T-helper 17 cell (primary cell): Measurements from ENCODE around the gene OSMR. TPM values are rescaled to one million over a fixed set of nuclear protein-coding genes. Genes with fewer than 3 reads are reported as not detected.
"Not testable (repeated sequence)": the region's sequence is repeated elsewhere in the genome, so short reads cannot be mapped to it uniquely, and the experiment has no call there.

Experiments used
- ATAC-seq: fragments of 150-1000 bp; cut with Tn5 transposase; 2 replicates; pipeline ENCODE4 v1.10.0; 2021; ENCODE audit warnings: mild to moderate bottlenecking, moderate library complexity
- DNase-seq, 3 donors: peaks; one replicate each; pipeline versions ENCODE4 v3.0.0 to v3.0.0-alpha.2; 2020 to 2021
- H3K9me3 ChIP-seq: one replicate; pipeline ENCODE4 v1.7.0; 2013; ENCODE audit warnings: low read length, mild to moderate bottlenecking; ENCODE audit not compliant: control insufficient read depth, poor library complexity, severe bottlenecking
- H3K27ac Mint-ChIP-seq: one replicate; pipeline ENCODE4 v1.8.0; 2022; ENCODE audit warnings: mild to moderate bottlenecking, moderate library complexity, mixed read lengths
- H3K27me3 Mint-ChIP-seq: one replicate; pipeline ENCODE4 v1.8.0; 2022; ENCODE audit warnings: mixed read lengths
- H3K36me3 Mint-ChIP-seq: one replicate; pipeline ENCODE4 v1.8.0; 2022; ENCODE audit warnings: low read depth, mixed read lengths
- H3K4me1 Mint-ChIP-seq: one replicate; pipeline ENCODE4 v1.8.0; 2022; ENCODE audit warnings: mild to moderate bottlenecking, mixed read lengths
- H3K4me3 Mint-ChIP-seq: one replicate; pipeline ENCODE4 v1.8.0; 2022; ENCODE audit warnings: mild to moderate bottlenecking, moderate library complexity, mixed read lengths
- total RNA-seq, 4 donors: library from RNA in 2 of 4; stranded (reverse) in 2 of 4; gene quantifications; one replicate each; pipeline ENCODE4 v1.2.3 and lab custom pipeline; 2022 to 2026

The OSMR gene
- total RNA-seq, 2 donors from 2014 or later, result not detected

DNA sequence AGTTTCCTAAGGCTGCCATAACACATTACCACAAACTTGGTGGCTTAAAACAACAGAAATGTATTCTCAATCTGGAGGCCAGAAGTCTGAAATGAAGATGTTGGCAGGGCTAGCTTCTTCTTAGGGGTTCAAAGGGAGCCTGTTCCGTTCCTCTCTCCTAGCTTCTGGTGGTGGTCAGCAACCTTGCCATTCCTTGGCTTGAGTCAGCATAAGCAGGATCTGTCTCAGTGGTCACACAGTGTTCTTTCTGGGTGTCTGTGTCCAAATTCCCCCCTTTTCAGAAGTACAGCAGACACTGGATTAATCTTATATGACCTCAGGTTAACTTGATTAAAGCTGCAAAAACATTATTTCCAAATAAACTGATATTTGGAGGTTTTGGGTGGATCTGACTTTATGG is 2.1 kb upstream of the OSMR start:
- Mint-ChIP-seq H3K27me3 (peaks cover 52% of the 10 kb centered on the region), H3K4me1 (peaks cover 5% of the 10 kb centered on the region), H3K36me3 (peaks cover 3% of the 10 kb centered on the region), H3K4me3 (no peak overlapping the region), H3K27ac (no peak overlapping the region)
- DNase-seq (no peak), ATAC-seq (no peak)
- no peaks in the 10 kb centered on the region for H3K9me3 ChIP-seq

DNA sequence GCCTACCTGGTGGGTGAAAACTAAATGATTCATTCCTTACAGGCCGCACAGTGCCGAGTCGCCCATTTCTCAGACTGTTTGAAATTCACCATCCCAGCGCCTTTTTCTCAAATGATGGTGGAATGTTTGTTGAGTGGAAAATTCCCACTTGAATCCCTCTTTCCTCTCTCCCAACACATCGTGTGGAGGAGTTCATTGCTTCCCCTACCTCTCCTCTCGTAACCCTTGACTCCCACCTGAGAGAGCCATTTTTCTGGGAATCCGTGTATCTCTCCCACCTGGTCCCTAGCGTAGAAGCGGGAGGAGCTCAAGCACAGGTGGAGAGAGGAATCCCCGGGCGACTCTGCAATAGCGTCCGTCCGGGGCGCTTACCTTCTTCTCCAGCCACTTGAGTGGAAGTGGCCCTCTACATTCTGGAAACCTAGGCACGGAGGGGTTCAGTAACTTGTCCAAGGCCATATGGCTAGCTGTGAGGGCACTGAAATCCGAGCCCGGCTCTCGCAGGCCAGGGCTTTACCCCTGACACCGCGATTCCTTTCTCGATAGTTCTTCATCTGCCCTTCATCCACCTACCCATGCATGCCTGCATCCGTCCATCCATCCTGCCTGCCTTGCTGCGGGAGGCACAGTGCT is 683 bp downstream of the OSMR start:
- ATAC-seq (no peak), DNase-seq (no peak)
- H3K9me3 ChIP-seq, result no peaks in the 10 kb centered on the region
- Mint-ChIP-seq H3K4me1 (peaks cover 5% of the 10 kb centered on the region), H3K4me3 (peak overlapping the region; percentile 76), H3K27ac (no peak overlapping the region), H3K36me3 (peaks cover 3% of the 10 kb centered on the region), H3K27me3 (peaks cover 46% of the 10 kb centered on the region)

DNA sequence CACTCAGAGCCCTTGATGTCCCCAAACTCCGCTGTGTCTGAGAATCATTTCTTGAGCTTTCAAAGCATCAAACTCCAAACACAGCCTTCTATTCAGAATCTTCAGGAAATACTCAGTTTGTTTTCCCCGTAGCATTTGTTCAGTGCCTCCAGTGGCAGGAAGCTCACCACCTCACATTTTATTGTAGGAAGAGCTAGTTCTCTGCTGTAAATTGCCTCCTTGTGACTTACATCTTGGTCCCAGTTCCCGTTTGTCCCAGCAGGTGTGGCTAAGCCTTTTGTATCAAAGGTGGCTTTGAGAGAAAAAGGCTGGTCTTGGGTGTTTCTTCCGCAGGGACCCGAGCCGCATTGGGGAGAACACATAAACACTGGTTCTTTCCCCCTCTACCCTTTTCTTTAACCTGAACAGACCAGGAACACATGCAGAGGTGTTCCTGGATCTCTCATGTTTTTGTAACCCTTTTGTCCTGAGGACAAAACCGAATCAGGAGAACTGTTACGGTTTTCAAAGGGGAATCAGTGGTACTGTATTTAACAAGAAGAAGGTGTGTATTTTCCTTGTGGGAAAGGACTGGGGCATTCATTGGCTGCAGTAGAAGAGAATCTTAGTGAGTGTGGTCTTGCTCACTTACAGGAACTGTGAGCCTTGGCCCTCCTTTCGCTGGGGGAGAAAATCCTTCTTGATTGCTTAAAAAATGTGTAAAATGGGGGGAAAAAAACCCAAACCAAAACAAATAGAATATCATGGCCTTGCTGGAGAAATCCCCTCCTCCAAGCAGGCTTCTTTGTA is 1.9 kb downstream of the OSMR start:
- Mint-ChIP-seq H3K36me3 (peaks cover 3% of the 10 kb centered on the region), H3K27ac (no peak overlapping the region), H3K27me3 (peaks cover 41% of the 10 kb centered on the region), H3K4me1 (peaks cover 5% of the 10 kb centered on the region), H3K4me3 (no peak overlapping the region)
- H3K9me3 ChIP-seq, result no peaks in the 10 kb centered on the region
- no peak for DNase-seq
- no peak for ATAC-seq

DNA sequence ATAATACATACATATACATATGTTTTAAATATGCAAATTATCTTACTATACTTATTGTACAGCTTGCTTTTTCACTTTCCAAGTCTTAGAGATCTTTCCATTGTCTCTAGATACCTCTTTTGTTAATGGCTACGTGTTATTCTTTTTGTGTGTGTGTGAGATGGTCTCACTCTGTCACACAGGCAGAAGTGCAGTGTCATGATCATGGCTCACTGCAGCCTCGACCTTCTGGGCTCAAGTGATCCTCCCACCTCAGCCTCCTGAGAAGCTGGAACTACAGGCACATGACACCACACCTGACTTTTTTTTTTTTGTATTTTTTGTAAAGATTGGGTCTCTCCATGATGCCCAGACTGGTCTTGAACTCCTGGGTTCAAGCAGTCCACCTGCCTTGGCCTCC is 2.8 kb downstream of the OSMR start:
- Mint-ChIP-seq H3K36me3 (peaks cover 3% of the 10 kb centered on the region), H3K27me3 (peaks cover 40% of the 10 kb centered on the region), H3K27ac (no peak overlapping the region), H3K4me3 (no peak overlapping the region), H3K4me1 (peaks cover 5% of the 10 kb centered on the region)
- no peak for DNase-seq
- ATAC-seq, result no peak
- H3K9me3 ChIP-seq, result no peaks in the 10 kb centered on the region

DNA sequence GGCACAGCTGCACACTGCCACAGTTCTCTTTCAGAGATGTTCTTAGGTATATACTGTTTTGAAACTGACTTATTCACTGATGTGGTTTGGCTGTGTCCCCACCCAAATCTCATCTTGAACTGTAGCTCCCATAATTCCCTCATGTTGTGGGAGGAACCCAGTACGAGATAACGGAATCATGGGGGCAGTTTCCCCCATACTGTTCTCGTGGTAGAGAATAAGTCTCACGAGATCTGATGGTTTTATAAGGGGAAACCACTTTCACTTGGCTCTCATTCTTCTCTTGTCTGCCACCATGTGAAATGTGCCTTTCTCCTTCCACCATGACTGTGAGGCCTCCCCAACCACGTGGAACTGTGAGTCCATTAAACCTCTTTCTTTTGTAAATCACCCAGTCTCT is 5.8 kb downstream of the OSMR start:
- not testable (repeated sequence) for H3K36me3 Mint-ChIP-seq, DNase-seq, H3K27ac Mint-ChIP-seq, H3K4me1 Mint-ChIP-seq, H3K9me3 ChIP-seq, ATAC-seq, H3K4me3 Mint-ChIP-seq
- H3K27me3 Mint-ChIP-seq, result peaks cover 21% of the 10 kb centered on the region

DNA sequence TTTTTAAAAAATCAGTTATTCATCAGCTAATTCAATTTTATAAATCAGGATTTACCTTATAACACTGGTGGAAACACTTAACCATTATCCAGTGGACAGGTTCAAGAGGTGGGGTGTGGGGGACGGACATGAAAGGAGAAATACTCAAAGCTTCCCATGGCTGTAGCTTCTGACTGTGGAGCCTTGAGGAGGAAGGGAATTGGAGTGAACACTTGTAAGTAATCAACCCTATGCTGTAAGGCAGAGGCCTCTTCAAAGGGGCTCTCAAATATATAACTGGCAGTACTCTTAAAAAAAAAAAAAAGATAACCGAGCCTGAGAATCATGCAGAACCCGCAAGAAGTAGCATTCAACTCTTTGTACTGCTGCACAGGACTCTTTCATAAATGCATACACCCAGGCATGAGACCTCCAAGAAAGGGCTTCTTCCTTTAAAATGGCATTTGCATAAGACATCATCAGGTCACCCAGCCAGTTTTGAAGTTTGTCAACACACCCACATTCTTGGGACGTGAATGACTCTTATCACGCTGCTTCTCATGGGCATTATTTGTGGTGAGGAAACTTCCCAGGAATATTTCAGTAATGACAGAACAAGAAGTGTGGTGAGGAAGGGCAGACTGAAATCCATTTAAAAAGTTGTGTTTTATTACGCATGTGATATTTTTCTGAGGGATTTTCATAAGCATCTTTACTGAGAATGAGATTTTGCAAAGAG is 8.1 kb downstream of the OSMR start:
- H3K9me3 ChIP-seq, result no peaks in the 10 kb centered on the region
- H3K4me3 Mint-ChIP-seq, result no peak overlapping the region
- no peaks in the 10 kb centered on the region for H3K4me1 Mint-ChIP-seq
- no peak for DNase-seq
- H3K36me3 Mint-ChIP-seq, result no peaks in the 10 kb centered on the region
- peaks cover 6% of the 10 kb centered on the region for H3K27me3 Mint-ChIP-seq
- ATAC-seq, result no peak
- no peak overlapping the region for H3K27ac Mint-ChIP-seq

DNA sequence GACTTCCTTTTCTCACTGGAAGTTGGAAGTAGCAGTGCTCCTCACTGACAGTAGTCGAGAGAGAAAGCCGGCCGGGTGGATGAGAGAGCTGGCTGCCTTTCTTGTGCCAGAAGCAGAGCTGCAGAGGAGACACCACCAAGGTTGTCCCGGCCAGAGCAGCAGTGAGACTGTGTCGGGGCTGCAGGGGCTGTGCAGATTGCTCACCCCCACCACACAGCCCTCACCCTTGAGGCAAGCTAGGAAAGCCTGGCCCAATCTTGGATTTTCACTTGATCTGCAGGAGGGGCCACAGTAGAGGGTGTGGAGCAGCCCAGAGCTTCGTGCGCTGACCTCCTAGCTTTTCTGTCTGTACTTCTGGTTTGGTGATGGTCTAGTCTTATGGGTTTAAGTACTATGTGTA is 9.1 kb downstream of the OSMR start:
- Mint-ChIP-seq H3K36me3 (no peaks in the 10 kb centered on the region), H3K4me3 (no peak overlapping the region), H3K4me1 (no peaks in the 10 kb centered on the region), H3K27ac (no peak overlapping the region), H3K27me3 (peaks cover 9% of the 10 kb centered on the region)
- no peak for ATAC-seq
- DNase-seq, result no peak
- H3K9me3 ChIP-seq, result no peaks in the 10 kb centered on the region

DNA sequence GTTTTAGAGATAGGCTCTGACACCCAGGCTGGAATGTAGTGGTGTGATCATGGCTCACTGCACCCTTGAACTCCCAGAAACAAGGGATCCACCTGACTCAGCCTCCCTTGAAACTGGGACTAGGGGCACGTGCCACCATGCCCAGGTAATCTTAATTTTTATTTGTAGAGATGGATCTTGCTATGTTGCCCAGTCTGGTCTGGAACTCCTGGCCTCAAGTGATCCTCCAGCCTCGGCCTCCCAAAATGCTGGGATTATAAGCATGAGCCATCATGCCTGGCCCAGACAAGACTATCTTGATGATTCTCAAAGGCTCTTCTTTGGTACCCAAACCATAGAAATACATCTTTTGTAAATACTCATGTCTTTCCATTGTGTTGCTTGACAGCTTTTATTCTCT is 10.8 kb downstream of the OSMR start:
- DNase-seq (no peak), ATAC-seq (no peak)
- Mint-ChIP-seq H3K27me3 (peaks cover 9% of the 10 kb centered on the region), H3K4me1 (no peaks in the 10 kb centered on the region), H3K27ac (no peak overlapping the region), H3K4me3 (no peak overlapping the region), H3K36me3 (no peaks in the 10 kb centered on the region)
- H3K9me3 ChIP-seq, result no peaks in the 10 kb centered on the region

DNA sequence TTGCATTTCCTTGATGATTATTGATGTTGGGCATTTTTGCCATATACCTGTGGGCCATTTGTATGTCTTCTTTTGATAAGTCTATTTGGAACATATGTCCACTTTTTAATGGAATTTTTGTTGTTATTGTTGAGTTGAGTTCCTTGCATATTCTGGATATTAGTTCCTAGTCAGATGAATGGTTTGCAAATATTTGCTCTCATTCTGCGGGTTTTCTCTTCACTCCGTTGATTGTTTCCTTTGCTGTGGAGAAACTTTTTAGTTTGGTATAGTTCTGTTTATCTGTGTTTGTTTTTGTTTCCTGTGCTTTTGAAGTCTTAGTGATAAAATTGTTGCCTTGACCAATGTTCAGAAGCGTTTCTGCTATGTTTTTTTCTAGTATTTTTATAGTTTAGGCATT is 13.0 kb downstream of the OSMR start:
- DNase-seq (no peak), ATAC-seq (no peak)
- no peaks in the 10 kb centered on the region for H3K9me3 ChIP-seq
- peaks cover 9% of the 10 kb centered on the region for H3K27me3 Mint-ChIP-seq
- H3K4me3 Mint-ChIP-seq, result no peak overlapping the region
- H3K27ac Mint-ChIP-seq, result no peak overlapping the region
- no peaks in the 10 kb centered on the region for H3K36me3 Mint-ChIP-seq
- no peaks in the 10 kb centered on the region for H3K4me1 Mint-ChIP-seq

DNA sequence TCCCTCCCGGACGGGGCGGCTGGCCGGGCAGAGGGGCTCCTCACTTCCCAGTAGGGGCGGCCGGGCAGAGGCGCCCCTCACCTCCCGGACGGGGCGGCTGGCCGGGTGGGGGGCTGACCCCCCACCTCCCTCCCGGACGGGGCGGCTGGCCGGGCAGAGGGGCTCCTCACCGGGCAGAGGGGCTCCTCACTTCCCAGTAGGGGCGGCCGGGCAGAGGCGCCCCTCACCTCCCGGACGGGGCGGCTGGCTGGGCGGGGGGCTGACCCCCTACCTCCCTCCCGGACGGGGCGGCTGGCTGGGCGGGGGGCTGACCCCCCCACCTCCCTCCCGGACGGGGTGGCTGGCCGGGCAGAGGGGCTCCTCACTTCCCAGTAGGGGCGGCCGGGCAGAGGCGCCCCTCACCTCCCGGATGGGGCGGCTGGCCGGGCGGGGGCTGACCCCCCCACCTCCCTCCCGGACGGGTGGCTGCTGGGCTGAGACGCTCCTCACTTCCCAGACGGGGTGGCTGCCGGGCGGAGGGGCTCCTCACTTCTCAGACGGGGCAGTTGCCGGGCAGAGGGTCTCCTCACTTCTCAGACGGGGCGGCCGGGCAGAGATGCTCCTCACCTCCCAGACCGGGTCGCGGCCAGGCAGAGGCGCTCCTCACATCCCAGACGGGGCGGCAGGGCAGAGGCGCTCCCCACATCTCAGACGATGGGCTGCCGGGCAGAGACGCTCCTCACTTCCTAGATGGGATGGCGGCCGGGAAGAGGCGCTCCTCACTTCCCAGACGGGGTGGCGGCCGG is 16.4 kb downstream of the OSMR start:
- not testable (repeated sequence) for H3K4me3 Mint-ChIP-seq, H3K9me3 ChIP-seq, H3K27me3 Mint-ChIP-seq, H3K36me3 Mint-ChIP-seq, ATAC-seq, H3K4me1 Mint-ChIP-seq, H3K27ac Mint-ChIP-seq, DNase-seq

DNA sequence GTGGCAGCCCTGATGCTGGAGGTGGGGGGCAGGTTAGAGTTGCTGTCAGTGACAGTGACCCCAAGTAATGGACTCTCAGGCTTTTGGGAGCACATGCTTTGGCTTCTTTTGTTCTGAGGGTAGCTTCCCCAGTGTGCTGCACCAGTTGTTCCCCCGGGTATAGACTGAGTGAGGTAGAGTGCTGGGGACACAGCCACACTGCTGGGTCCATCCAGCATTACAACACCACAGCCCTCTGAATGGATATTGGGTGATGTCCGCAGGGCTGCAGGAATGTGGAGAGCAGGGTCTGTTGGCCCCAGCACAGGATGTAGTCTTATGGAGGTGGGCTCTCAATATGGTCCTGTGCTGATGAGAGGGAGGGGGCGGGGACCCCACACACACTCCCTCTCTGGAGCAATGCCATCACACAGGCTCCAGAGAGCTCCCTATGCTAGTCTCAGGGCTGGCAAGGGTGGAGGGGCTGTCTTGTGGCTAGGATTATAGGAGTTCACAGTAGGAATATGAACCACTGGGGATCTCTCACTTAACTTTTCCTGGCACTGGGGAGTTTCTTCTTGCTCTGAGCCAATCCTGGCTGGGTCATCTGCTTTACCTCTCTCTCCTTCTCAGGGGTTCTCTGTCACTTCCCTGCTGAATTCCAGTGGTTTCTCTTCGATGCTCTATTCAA is 20.7 kb downstream of the OSMR start:
- ATAC-seq (no peak), DNase-seq (no peak)
- peaks cover 11% of the 10 kb centered on the region for H3K27me3 Mint-ChIP-seq
- no peaks in the 10 kb centered on the region for H3K9me3 ChIP-seq
- H3K4me3 Mint-ChIP-seq, result no peak overlapping the region
- H3K36me3 Mint-ChIP-seq, result peaks cover 2% of the 10 kb centered on the region
- no peaks in the 10 kb centered on the region for H3K4me1 Mint-ChIP-seq
- no peak overlapping the region for H3K27ac Mint-ChIP-seq

DNA sequence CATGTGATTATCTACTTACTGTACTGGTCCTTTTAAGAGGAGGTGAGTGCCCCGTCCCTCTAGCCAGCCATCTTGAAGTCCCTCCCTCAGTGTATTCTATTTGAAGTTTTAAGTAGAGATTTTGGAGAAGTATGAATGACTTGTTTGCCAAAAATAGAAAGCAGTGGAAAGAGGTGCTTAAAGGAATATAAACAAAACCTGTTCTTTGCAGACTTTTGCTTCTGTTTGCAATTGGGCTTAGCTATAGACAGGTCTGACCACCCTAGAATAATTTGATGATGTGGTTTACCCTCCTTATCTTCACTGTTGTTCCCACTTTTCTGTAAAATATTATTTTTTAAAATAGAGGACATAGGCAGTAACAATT is 21.2 kb downstream of the OSMR start:
- Mint-ChIP-seq H3K36me3 (peaks cover 2% of the 10 kb centered on the region), H3K4me3 (no peak overlapping the region), H3K27me3 (peaks cover 16% of the 10 kb centered on the region), H3K27ac (no peak overlapping the region), H3K4me1 (no peaks in the 10 kb centered on the region)
- DNase-seq (no peak), ATAC-seq (no peak)
- H3K9me3 ChIP-seq, result no peaks in the 10 kb centered on the region

DNA sequence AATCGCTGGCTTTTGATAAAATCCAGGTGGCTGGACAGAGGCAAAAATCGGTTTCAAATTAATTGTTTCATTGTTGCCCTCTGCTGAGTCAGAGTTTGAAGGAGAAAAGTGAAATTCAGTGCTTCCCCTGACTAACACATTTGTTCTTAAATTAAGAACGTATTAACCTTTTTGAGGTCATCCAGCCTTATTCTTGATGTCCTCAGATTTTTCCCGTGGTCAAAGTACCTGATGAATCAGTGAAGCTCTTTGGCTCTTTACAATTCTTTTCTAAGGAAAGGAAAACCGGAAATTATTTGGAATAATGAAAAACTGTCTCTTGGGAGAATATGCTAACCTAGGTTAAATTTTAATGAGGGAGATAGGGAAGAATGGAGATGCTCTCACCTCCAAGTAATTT is 21.6 kb downstream of the OSMR start:
- peaks cover 19% of the 10 kb centered on the region for H3K27me3 Mint-ChIP-seq
- H3K9me3 ChIP-seq, result no peaks in the 10 kb centered on the region
- no peak overlapping the region for H3K27ac Mint-ChIP-seq
- no peak for DNase-seq
- no peak overlapping the region for H3K4me3 Mint-ChIP-seq
- peaks cover 2% of the 10 kb centered on the region for H3K36me3 Mint-ChIP-seq
- no peaks in the 10 kb centered on the region for H3K4me1 Mint-ChIP-seq
- ATAC-seq, result no peak
